HG02798 (cell line): ENCODE data around the gene GRIN2C.

Source experiments
- ATAC-seq: cut with Tn5 transposase; IDR thresholded peaks from one replicate; pipeline ENCODE4 v1.9.1; 2021; ENCODE audit warnings: mild to moderate bottlenecking; ENCODE audit not compliant: unreplicated experiment, poor library complexity

Gene GRIN2C

GRCh38 chr17:74825952-74826719 is 33.5 kb downstream of the GRIN2C start:
- no peak for ATAC-seq

- ATAC-seq: no peak
Observed at GRCh38 chr17:74824961-74825627, 34.6 kb downstream of the GRIN2C start.

- ATAC-seq: no peak
Observed at GRCh38 chr17:74822939-74823367, 36.7 kb downstream of the GRIN2C start.

GRCh38 chr17:74822335-74822938 is 37.2 kb downstream of the GRIN2C start:
- no peak for ATAC-seq

GRCh38 chr17:74821655-74822334 is 37.9 kb downstream of the GRIN2C start:
- no peak for ATAC-seq

- no peak for ATAC-seq
Observed at GRCh38 chr17:74819801-74820436, 39.8 kb downstream of the GRIN2C start.

- ATAC-seq: no peak
Observed at GRCh38 chr17:74818291-74818938, 41.3 kb downstream of the GRIN2C start.

GRCh38 chr17:74816905-74817620 is 42.6 kb downstream of the GRIN2C start:
- no peak for ATAC-seq

- ATAC-seq: no peak
Observed at GRCh38 chr17:74815550-74816370, 43.9 kb downstream of the GRIN2C start.

- no peak for ATAC-seq
Observed at GRCh38 chr17:74815067-74815466, 44.6 kb downstream of the GRIN2C start.

- no peak for ATAC-seq
Observed at GRCh38 chr17:74814453-74814852, 45.2 kb downstream of the GRIN2C start.

GRCh38 chr17:74812109-74813009 is 47.3 kb downstream of the GRIN2C start:
- no peak for ATAC-seq

GRCh38 chr17:74810699-74811485 is 48.8 kb downstream of the GRIN2C start:
- ATAC-seq: no peak

- no peak for ATAC-seq
Observed at GRCh38 chr17:74808714-74809430, 50.8 kb downstream of the GRIN2C start.

GRCh38 chr17:74807925-74808324 is 51.8 kb downstream of the GRIN2C start:
- no peak for ATAC-seq

GRCh38 chr17:74807441-74807840 is 52.2 kb downstream of the GRIN2C start:
- ATAC-seq: no peak
